GM12891 (cell line): ENCODE data around the gene ATP23.

Experiments used
- DNase-seq: peaks from one replicate; pipeline ENCODE4 v3.0.0; 2011; ENCODE audit warnings: low spot score; ENCODE audit not compliant: insufficient read length
- FAIRE-seq: peaks from 2 replicates; lab custom pipeline; 2011; peaks lifted over from hg19 to GRCh38; lab: Jason Lieb, UNC
- PAX5 ChIP-seq: IDR thresholded peaks from 2 replicates; pipeline ENCODE4 v1.6.1; 2011; ENCODE audit warnings: low read length, moderate library complexity, mild to moderate bottlenecking; ENCODE audit not compliant: insufficient read depth, severe bottlenecking
- POLR2A ChIP-seq: IDR thresholded peaks from 2 replicates; pipeline ENCODE4 v1.6.1; 2011; ENCODE audit warnings: low read depth, low read length, control low read depth
- POLR2AphosphoS5 ChIP-seq: IDR thresholded peaks from 2 replicates; pipeline ENCODE4 v1.6.1; 2011; ENCODE audit warnings: low read depth, low read length, control low read depth
- POU2F2 ChIP-seq: IDR thresholded peaks from 2 replicates; pipeline ENCODE4 v1.6.1; 2011; ENCODE audit warnings: low read depth, mild to moderate bottlenecking, control low read depth, low read length, moderate library complexity
- SPI1 ChIP-seq: IDR thresholded peaks from 2 replicates; pipeline ENCODE4 v1.6.1; 2011; ENCODE audit warnings: low read depth, low read length, control low read depth
- TAF1 ChIP-seq: IDR thresholded peaks from 2 replicates; pipeline ENCODE4 v1.6.1; 2011; ENCODE audit warnings: low read depth, low read length, control low read depth

ATP23 gene

GRCh38 chr12:57940052-57940914 is 1.1 kb upstream of the ATP23 start:
- TF ChIP-seq PAX5, result no peak
- no peak for TF ChIP-seq POU2F2
- TF ChIP-seq POLR2A, result no peak
- no peak for TF ChIP-seq POLR2AphosphoS5
- no peak for TF ChIP-seq SPI1
- TF ChIP-seq TAF1, result no peak
- no peak for DNase-seq
- FAIRE-seq, result no peak

GRCh38 chr12:57940915-57941164 is 527 bp upstream of the ATP23 start:
- FAIRE-seq (no peak), DNase-seq (no peak)
- no peak for TF ChIP-seq TAF1
- TF ChIP-seq POLR2A, result no peak
- no peak for TF ChIP-seq PAX5
- TF ChIP-seq POLR2AphosphoS5, result no peak
- no peak for TF ChIP-seq POU2F2
- no peak for TF ChIP-seq SPI1

- FAIRE-seq (no peak), DNase-seq (no peak)
- no peak for TF ChIP-seq TAF1
- TF ChIP-seq POLR2A, result no peak
- TF ChIP-seq SPI1, result no peak
- TF ChIP-seq POLR2AphosphoS5, result no peak
- TF ChIP-seq PAX5, result no peak
- no peak for TF ChIP-seq POU2F2
These were observed 2.2 kb downstream of the ATP23 start for GRCh38 chr12:57943438-57944080.

- no peak for FAIRE-seq
- TF ChIP-seq POLR2A, result no peak
- no peak for TF ChIP-seq TAF1
- no peak for TF ChIP-seq PAX5
- TF ChIP-seq POU2F2, result no peak
- TF ChIP-seq SPI1, result no peak
- TF ChIP-seq POLR2AphosphoS5, result no peak
- no peak for DNase-seq
These were observed 3.1 kb downstream of the ATP23 start for GRCh38 chr12:57944313-57945023.

- FAIRE-seq (no peak), DNase-seq (no peak)
- no peak for TF ChIP-seq PAX5
- TF ChIP-seq POU2F2, result no peak
- TF ChIP-seq SPI1, result no peak
- no peak for TF ChIP-seq POLR2AphosphoS5
- TF ChIP-seq TAF1, result no peak
- no peak for TF ChIP-seq POLR2A
These were observed 11.4 kb downstream of the ATP23 start for GRCh38 chr12:57952766-57953165.

GRCh38 chr12:57954768-57955167 is 13.4 kb downstream of the ATP23 start:
- no peak for FAIRE-seq
- TF ChIP-seq SPI1 (no peak), TAF1 (no peak), POU2F2 (no peak), POLR2A (no peak), POLR2AphosphoS5 (no peak), PAX5 (no peak)
- no peak for DNase-seq

- no peak for TF ChIP-seq POLR2A
- TF ChIP-seq POU2F2, result no peak
- DNase-seq (no peak), FAIRE-seq (no peak)
These were observed 16.8 kb downstream of the ATP23 start for GRCh38 chr12:57958061-57958657.

- TF ChIP-seq SPI1 (no peak), POU2F2 (no peak), POLR2A (no peak), POLR2AphosphoS5 (no peak), PAX5 (no peak), TAF1 (no peak)
- no peak for FAIRE-seq
- DNase-seq, result no peak
These were observed 23.1 kb downstream of the ATP23 start for GRCh38 chr12:57964421-57964820.

GRCh38 chr12:57965766-57966165 is 24.4 kb downstream of the ATP23 start:
- FAIRE-seq, result no peak

More at GRCh38 chr12:57965766-57966165, 24.4 kb downstream of the ATP23 start:
- TF ChIP-seq PAX5 (no peak), SPI1 (no peak), TAF1 (no peak), POU2F2 (no peak), POLR2AphosphoS5 (no peak), POLR2A (no peak)
- DNase-seq, result no peak
